ENCODE measurements around the gene KIAA1671.

KIAA1671 gene

GRCh38 chr22:25156736-25157135 is 204.2 kb downstream of the KIAA1671 start:
- no peak overlapping the region for H4K8ac ChIP-seq (ENCODE audit: low read depth, low read length)
- H2BK5ac ChIP-seq (ENCODE audit: low read depth, low read length, poor library complexity) = no peak overlapping the region
- H2BK120ac ChIP-seq (ENCODE audit: insufficient read depth, low read length, poor library complexity) = no peak overlapping the region
- peaks cover 2% of the 10 kb centered on the region for H3K9me3 ChIP-seq (ENCODE audit: insufficient read depth, low read depth, low read length)
- H2AK5ac ChIP-seq (ENCODE audit: low read length) = no peak overlapping the region
- H3K27me3 ChIP-seq (ENCODE audit: insufficient read depth, low read length) = no peaks in the 10 kb centered on the region
- no peak overlapping the region for H3K14ac ChIP-seq (ENCODE audit: low read length)
- no peak overlapping the region for H3K9ac ChIP-seq (ENCODE audit: low read length)
- no peak overlapping the region for H3K4ac ChIP-seq (ENCODE audit: low read depth, low read length)
- H3K36me3 ChIP-seq (ENCODE audit: control insufficient read depth in 1 of 2, insufficient read depth in 2 of 2, low read length in 2 of 2) = no peaks in the 10 kb centered on the region
- no peak overlapping the region for H3K18ac ChIP-seq (ENCODE audit: low read length)
- H3K4me3 ChIP-seq (ENCODE audit: low read depth, low read length) = no peak overlapping the region
- peaks cover 16 to 20% of the 10 kb centered on the region in 2 experiments for H3K4me1 ChIP-seq (ENCODE audit: control insufficient read depth in 1 of 2, insufficient read depth in 2 of 2, low read length in 2 of 2)
- no peak overlapping the region for H2AFZ ChIP-seq (ENCODE audit: insufficient read depth, low read length, poor library complexity)
- H2BK12ac ChIP-seq (ENCODE audit: low read length) = no peak overlapping the region
- no peak overlapping the region for H4K12ac ChIP-seq (ENCODE audit: low read depth, low read length)
- no peak for DNase-seq
- no peak overlapping the region for H3K27ac ChIP-seq (ENCODE audit: low read depth, low read length)
- peaks cover 10% of the 10 kb centered on the region for H3K79me1 ChIP-seq (ENCODE audit: low read length)
- no CpG with 5 or more reads among the region's 4 CpGs for WGBS (ENCODE audit: extremely low coverage, insufficient coverage, insufficient read length)
- no peak overlapping the region for H4K91ac ChIP-seq (ENCODE audit: low read depth, low read length)
- H3K79me2 ChIP-seq (ENCODE audit: control insufficient read depth, insufficient read depth, low read length, poor library complexity) = no peaks in the 10 kb centered on the region
- no peak overlapping the region for H3K23ac ChIP-seq (ENCODE audit: low read length)
- no peak overlapping the region for H3K4me2 ChIP-seq (ENCODE audit: low read length)

- Histone ChIP-seq H2BK120ac (ENCODE audit: insufficient read depth, low read length, poor library complexity) (no peak overlapping the region), H2BK12ac (ENCODE audit: low read length) (no peak overlapping the region), H3K9me3 (ENCODE audit: insufficient read depth, low read depth, low read length) (peaks cover 2% of the 10 kb centered on the region), H4K8ac (ENCODE audit: low read depth, low read length) (no peak overlapping the region), H2AFZ (ENCODE audit: insufficient read depth, low read length, poor library complexity) (no peak overlapping the region), H3K27ac (ENCODE audit: low read depth, low read length) (no peak overlapping the region), H3K4me3 (ENCODE audit: low read depth, low read length) (no peak overlapping the region), H3K14ac (ENCODE audit: low read length) (no peak overlapping the region), H3K23ac (ENCODE audit: low read length) (no peak overlapping the region), H3K4ac (ENCODE audit: low read depth, low read length) (no peak overlapping the region), H3K27me3 (ENCODE audit: insufficient read depth, low read length) (no peaks in the 10 kb centered on the region), H3K9ac (ENCODE audit: low read length) (no peak overlapping the region), H3K4me1 (ENCODE audit: control insufficient read depth in 1 of 2, insufficient read depth in 2 of 2, low read length in 2 of 2) (peaks cover 10 to 14% of the 10 kb centered on the region in 2 experiments), H2BK5ac (ENCODE audit: low read depth, low read length, poor library complexity) (no peak overlapping the region), H3K4me2 (ENCODE audit: low read length) (no peak overlapping the region), H2AK5ac (ENCODE audit: low read length) (no peak overlapping the region), H4K91ac (ENCODE audit: low read depth, low read length) (no peak overlapping the region), H3K79me2 (ENCODE audit: control insufficient read depth, insufficient read depth, low read length, poor library complexity) (no peaks in the 10 kb centered on the region), H3K36me3 (ENCODE audit: control insufficient read depth in 1 of 2, insufficient read depth in 2 of 2, low read length in 2 of 2) (no peaks in the 10 kb centered on the region), H3K79me1 (ENCODE audit: low read length) (peaks cover 6% of the 10 kb centered on the region), H3K18ac (ENCODE audit: low read length) (no peak overlapping the region), H4K12ac (ENCODE audit: low read depth, low read length) (no peak overlapping the region)
- no CpG with 5 or more reads among the region's 10 CpGs for WGBS (ENCODE audit: extremely low coverage, insufficient coverage, insufficient read length)
- no peak for DNase-seq
Measured at GRCh38 chr22:25159028-25159427, 206.5 kb downstream of the KIAA1671 start.

- Histone ChIP-seq H3K27me3 (ENCODE audit: insufficient read depth, low read length) (no peaks in the 10 kb centered on the region), H3K79me2 (ENCODE audit: control insufficient read depth, insufficient read depth, low read length, poor library complexity) (no peaks in the 10 kb centered on the region), H4K91ac (ENCODE audit: low read depth, low read length) (no peak overlapping the region), H3K9ac (ENCODE audit: low read length) (no peak overlapping the region), H3K4me2 (ENCODE audit: low read length) (no peak overlapping the region), H4K12ac (ENCODE audit: low read depth, low read length) (no peak overlapping the region), H3K4me1 (ENCODE audit: control insufficient read depth in 1 of 2, insufficient read depth in 2 of 2, low read length in 2 of 2) (peaks cover 2 to 6% of the 10 kb centered on the region in 2 experiments), H3K9me3 (ENCODE audit: insufficient read depth, low read depth, low read length) (peaks cover 2% of the 10 kb centered on the region), H3K14ac (ENCODE audit: low read length) (no peak overlapping the region), H3K79me1 (ENCODE audit: low read length) (peaks cover 2% of the 10 kb centered on the region), H2AFZ (ENCODE audit: insufficient read depth, low read length, poor library complexity) (no peak overlapping the region), H2BK120ac (ENCODE audit: insufficient read depth, low read length, poor library complexity) (no peak overlapping the region), H3K23ac (ENCODE audit: low read length) (no peak overlapping the region), H4K8ac (ENCODE audit: low read depth, low read length) (no peak overlapping the region), H2BK12ac (ENCODE audit: low read length) (no peak overlapping the region), H3K18ac (ENCODE audit: low read length) (no peak overlapping the region), H2BK5ac (ENCODE audit: low read depth, low read length, poor library complexity) (no peak overlapping the region), H3K36me3 (ENCODE audit: control insufficient read depth in 1 of 2, insufficient read depth in 2 of 2, low read length in 2 of 2) (no peaks in the 10 kb centered on the region), H2AK5ac (ENCODE audit: low read length) (no peak overlapping the region), H3K27ac (ENCODE audit: low read depth, low read length) (no peak overlapping the region), H3K4me3 (ENCODE audit: low read depth, low read length) (peak overlapping the region; percentile 27), H3K4ac (ENCODE audit: low read depth, low read length) (no peak overlapping the region)
- no CpG with 5 or more reads among the region's 11 CpGs for WGBS (ENCODE audit: extremely low coverage, insufficient coverage, insufficient read length)
- DNase-seq = no peak
Measured at GRCh38 chr22:25160120-25160996, 207.8 kb downstream of the KIAA1671 start.

GRCh38 chr22:25161017-25161915 is 208.8 kb downstream of the KIAA1671 start:
- no peak overlapping the region for H3K27ac ChIP-seq (ENCODE audit: low read depth, low read length)
- H3K4ac ChIP-seq (ENCODE audit: low read depth, low read length) = no peak overlapping the region
- peaks cover 2% of the 10 kb centered on the region for H3K9me3 ChIP-seq (ENCODE audit: insufficient read depth, low read depth, low read length)
- H3K18ac ChIP-seq (ENCODE audit: low read length) = no peak overlapping the region
- no peak overlapping the region for H2AK5ac ChIP-seq (ENCODE audit: low read length)
- H3K4me1 ChIP-seq (ENCODE audit: control insufficient read depth in 1 of 2, insufficient read depth in 2 of 2, low read length in 2 of 2) = peaks cover 2 to 6% of the 10 kb centered on the region in 2 experiments
- DNase-seq = no peak
- H4K12ac ChIP-seq (ENCODE audit: low read depth, low read length) = no peak overlapping the region
- H3K27me3 ChIP-seq (ENCODE audit: insufficient read depth, low read length) = no peaks in the 10 kb centered on the region
- no peaks in the 10 kb centered on the region for H3K79me2 ChIP-seq (ENCODE audit: control insufficient read depth, insufficient read depth, low read length, poor library complexity)
- H3K4me2 ChIP-seq (ENCODE audit: low read length) = no peak overlapping the region
- no peak overlapping the region for H3K9ac ChIP-seq (ENCODE audit: low read length)
- no peak overlapping the region for H2BK5ac ChIP-seq (ENCODE audit: low read depth, low read length, poor library complexity)
- H3K79me1 ChIP-seq (ENCODE audit: low read length) = peaks cover 2% of the 10 kb centered on the region
- H4K8ac ChIP-seq (ENCODE audit: low read depth, low read length) = no peak overlapping the region
- H2BK120ac ChIP-seq (ENCODE audit: insufficient read depth, low read length, poor library complexity) = no peak overlapping the region
- no peak overlapping the region for H3K4me3 ChIP-seq (ENCODE audit: low read depth, low read length)
- no peak overlapping the region for H2AFZ ChIP-seq (ENCODE audit: insufficient read depth, low read length, poor library complexity)
- H2BK12ac ChIP-seq (ENCODE audit: low read length) = no peak overlapping the region
- no peak overlapping the region for H3K14ac ChIP-seq (ENCODE audit: low read length)
- H3K23ac ChIP-seq (ENCODE audit: low read length) = no peak overlapping the region
- no peak overlapping the region for H4K91ac ChIP-seq (ENCODE audit: low read depth, low read length)
- H3K36me3 ChIP-seq (ENCODE audit: control insufficient read depth in 1 of 2, insufficient read depth in 2 of 2, low read length in 2 of 2) = no peaks in the 10 kb centered on the region
- no CpG with 5 or more reads among the region's 14 CpGs for WGBS (ENCODE audit: extremely low coverage, insufficient coverage, insufficient read length)
